ENCODE results near the gene PRR9.

PRR9 gene

GRCh38 chr1:153265457-153265856 is 48.1 kb downstream of the PRR9 start:
- DNase-seq (ENCODE audit: low read depth), result no peak
